HCT116 (cell line): ENCODE data around the gene PDHX. TPM values are rescaled to one million over a fixed set of nuclear protein-coding genes. Genes with fewer than 3 reads are reported as not detected.

ENCODE experiments used
- ATAC-seq: fragments of 200-7000 bp; cut with Tn5 transposase; 2 replicates; pipeline ENCODE4 v1.9.1; 2020; ENCODE audit warnings: mild to moderate bottlenecking, moderate library complexity
- Bru-seq: library from RNA; stranded (reverse); fragments of 400-500 nt; gene quantifications from one replicate; lab custom pipeline; 2021; lab: Mats Ljungman, UMichigan
- BruChase-seq, 2 experiments: library from RNA; stranded (reverse); fragments of 400-500 nt; gene quantifications; one replicate each; lab custom pipeline; 2021; lab: Mats Ljungman, UMichigan
- BruUV-seq: library from RNA; stranded (reverse); fragments of 400-500 nt; replicated peaks from 2 replicates; lab custom pipeline; 2021; lab: Mats Ljungman, UMichigan
- CTCF ChIA-PET: fragments of 300-600 bp; sonication (Branson Sonifier 250); formaldehyde crosslinking; loops from one replicate; lab custom pipeline; 2021; ENCODE audit warnings: antibody characterized with exemption; lab: Charles Lee
- POLR2A ChIA-PET: fragments of 300-600, 350-600 bp; sonication (Branson Sonifier 250); formaldehyde crosslinking; loops from one replicate; lab custom pipeline; 2021; ENCODE audit warnings: antibody characterized with exemption; lab: Charles Lee
- RAD21 ChIA-PET, 2 experiments: fragments of 300-600 bp; sonication (Branson Sonifier 250); formaldehyde crosslinking; loops; one replicate each; lab custom pipeline; 2023; ENCODE audit warnings: low total read pairs in 2 of 2; ENCODE audit not compliant: uncharacterized antibody in 2 of 2, unreplicated experiment in 2 of 2, low non-redundant PET in 1 of 2; lab: Charles Lee
- DNase-seq: peaks from one replicate; pipeline ENCODE4 v3.0.0-alpha.2; 2010; ENCODE audit warnings: low read depth, low spot score
- H2AFZ ChIP-seq: fragments of 200-600 bp; shearing (Covaris generic), sonication (generic); 2 replicates; pipeline ENCODE4 v1.6.1; 2017; ENCODE audit warnings: low read depth, mixed run types, mixed read lengths, antibody characterized with exemption, low read length; ENCODE audit not compliant: poor library complexity, severe bottlenecking
- H3K27ac ChIP-seq: 2 replicates; pipeline ENCODE4 v1.5.1; 2012; ENCODE audit warnings: low read depth, low read length
- H3K27me3 ChIP-seq: fragments of 200-600 bp; sonication (generic); 2 replicates; pipeline ENCODE4 v1.6.1; 2016; ENCODE audit warnings: mixed run types, low read length, mixed read lengths; ENCODE audit not compliant: insufficient read depth
- H3K36me3 ChIP-seq, 2 experiments: fragments of 200-500 bp in 1 of 2; fragments of 200-600 bp in 1 of 2; sonication (Bioruptor generic) in 1 of 2; sonication (generic) in 1 of 2; 2 replicates each; pipeline versions ENCODE4 v1.5.1 to v1.6.1; 2014 to 2016; ENCODE audit warnings: low read length in 2 of 2, inconsistent platforms in 1 of 2, mixed read lengths in 1 of 2, mixed run types in 1 of 2; ENCODE audit not compliant: insufficient read depth in 2 of 2, control insufficient read depth in 1 of 2
- H3K4me1 ChIP-seq, 2 experiments: fragments of 200-600 bp in 1 of 2; sonication (generic) in 1 of 2; 2 replicates each; pipeline versions ENCODE4 v1.5.1 to v1.6.1; 2012 to 2017; ENCODE audit warnings: low read length in 2 of 2, inconsistent platforms in 1 of 2, mild to moderate bottlenecking in 1 of 2, mixed read lengths in 1 of 2, mixed run types in 1 of 2, moderate library complexity in 1 of 2; ENCODE audit not compliant: insufficient read depth in 2 of 2, control insufficient read depth in 1 of 2
- H3K4me2 ChIP-seq: fragments of 200-600 bp; sonication (generic); 2 replicates; pipeline ENCODE4 v1.6.1; 2017; ENCODE audit warnings: mixed run types, low read length, mixed read lengths
- H3K4me3 ChIP-seq, 2 experiments: fragments of 200-600 bp in 1 of 2; sonication (generic) in 1 of 2; replicated peaks in 1 of 2; 2 replicates each; pipeline ENCODE4 v1.5.1; 2011 to 2016; ENCODE audit warnings: low read length in 2 of 2, control low read depth in 1 of 2, low read depth in 1 of 2, mild to moderate bottlenecking in 1 of 2, mixed read lengths in 1 of 2, mixed run types in 1 of 2
- H3K79me2 ChIP-seq: fragments of 200-600 bp; sonication (generic); 2 replicates; pipeline ENCODE4 v1.6.1; 2017; ENCODE audit warnings: mild to moderate bottlenecking, mixed run types, low read length, moderate library complexity, mixed read lengths; ENCODE audit not compliant: insufficient read depth
- H3K9ac ChIP-seq: fragments of 200-600 bp; sonication (generic); 2 replicates; pipeline ENCODE4 v1.6.1; 2016; ENCODE audit warnings: low read length, mixed read lengths
- H3K9me2 ChIP-seq: fragments of 200-600 bp; sonication (generic), shearing (Covaris generic); 2 replicates; pipeline ENCODE4 v1.6.1; 2017; ENCODE audit warnings: mixed run types, mild to moderate bottlenecking, moderate library complexity; ENCODE audit not compliant: insufficient read depth
- H3K9me3 ChIP-seq, 2 experiments: fragments of 200-500 bp in 1 of 2; fragments of 200-600 bp in 1 of 2; sonication (Bioruptor generic) in 1 of 2; sonication (generic) in 1 of 2; 2 replicates each; pipeline ENCODE4 v1.6.1; 2014 to 2017; ENCODE audit warnings: low read length in 2 of 2, mixed read lengths in 2 of 2, inconsistent platforms in 1 of 2, low read depth in 1 of 2, mild to moderate bottlenecking in 1 of 2, mixed run types in 1 of 2, moderate library complexity in 1 of 2; ENCODE audit not compliant: control insufficient read depth in 1 of 2, insufficient read depth in 1 of 2
- H4K20me1 ChIP-seq: fragments of 200-600 bp; sonication (generic), shearing (Covaris generic); 2 replicates; pipeline ENCODE4 v1.6.1; 2017; ENCODE audit warnings: mixed run types, mild to moderate bottlenecking, moderate library complexity; ENCODE audit not compliant: insufficient read depth
- ATF3 ChIP-seq: IDR thresholded peaks from 2 replicates; pipeline ENCODE4 v1.6.1; 2012
- CEBPB ChIP-seq: IDR thresholded peaks from 2 replicates; pipeline ENCODE4 v1.6.1; 2012; ENCODE audit warnings: low read depth
- EGR1 ChIP-seq: IDR thresholded peaks from 2 replicates; pipeline ENCODE4 v1.6.1; 2012; ENCODE audit warnings: low read depth
- ELF1 ChIP-seq: IDR thresholded peaks from 2 replicates; pipeline ENCODE4 v1.6.1; 2012; ENCODE audit warnings: low read depth, borderline replicate concordance
- EZH2phosphoT487 ChIP-seq: fragments of 200-600 bp; IDR thresholded peaks from 2 replicates; pipeline ENCODE4 v1.6.1; 2018; ENCODE audit warnings: antibody characterized with exemption, borderline replicate concordance
- JUND ChIP-seq: IDR thresholded peaks from 2 replicates; pipeline ENCODE4 v1.6.1; 2012
- POLR2A ChIP-seq: IDR thresholded peaks from 2 replicates; pipeline ENCODE4 v1.7.0; 2011; ENCODE audit warnings: borderline replicate concordance; ENCODE audit not compliant: insufficient read depth, insufficient read length; ENCODE audit errors: extremely low read depth
- POLR2AphosphoS5 ChIP-seq: IDR thresholded peaks from 2 replicates; pipeline ENCODE4 v1.6.1; 2011; ENCODE audit warnings: mild to moderate bottlenecking, low read depth, low read length, moderate library complexity
- RAD21 ChIP-seq: IDR thresholded peaks from 2 replicates; pipeline ENCODE4 v1.6.1; 2012; ENCODE audit warnings: low read depth, mild to moderate bottlenecking
- SIN3A ChIP-seq: IDR thresholded peaks from 2 replicates; pipeline ENCODE4 v1.6.1; 2012; ENCODE audit warnings: low read depth
- SP1 ChIP-seq: IDR thresholded peaks from 2 replicates; pipeline ENCODE4 v1.6.1; 2012; ENCODE audit warnings: low read depth
- SRF ChIP-seq: IDR thresholded peaks from 2 replicates; pipeline ENCODE4 v1.6.1; 2012; ENCODE audit warnings: low read depth
- TCF7L2 ChIP-seq: IDR thresholded peaks from 2 replicates; pipeline ENCODE4 v1.7.0; 2011; ENCODE audit warnings: borderline replicate concordance, inconsistent platforms; ENCODE audit not compliant: insufficient read depth, insufficient read length; ENCODE audit errors: extremely low read depth
- ZFX ChIP-seq: fragments of 450-650 bp; IDR thresholded peaks from 2 replicates; pipeline ENCODE4 v1.6.1; 2017
- ZNF274 ChIP-seq: fragments of 200-500 bp; sonication (Bioruptor generic); IDR thresholded peaks from 2 replicates; pipeline ENCODE4 v1.6.1; 2014; ENCODE audit warnings: mild to moderate bottlenecking, low read depth, low read length, inconsistent platforms
- intact Hi-C: fragments of 100-400 bp; cut with micrococcal nuclease; formaldehyde crosslinking; loops from 2 replicates; pipeline ENCODE4 v1.10.0; 2022
- long read RNA-seq: library from polyadenylated mRNA; unstranded; transcript quantifications from one replicate; pipeline ENCODE4 v2.0.0, GENCODE V29; 2021; ENCODE audit not compliant: unreplicated experiment
- polyA plus RNA-seq: library from polyadenylated mRNA; unstranded; fragments of >200 nt; gene quantifications from 2 replicates; pipeline ENCODE4 v1.2.1, GENCODE V29; 2012; ENCODE audit warnings: missing spikeins
- total RNA-seq: library from RNA; stranded (reverse); gene quantifications from one replicate; pipeline ENCODE4 v1.2.1, GENCODE V29; 2021; ENCODE audit not compliant: unreplicated experiment
- TF ChIP-seq, protein P1 (sequence below): IDR thresholded peaks from 2 replicates; pipeline ENCODE4 v1.6.1; 2012; ENCODE audit warnings: low read depth
- TF ChIP-seq, protein P2 (sequence below), 3 experiments: fragments of 200-600 bp in 1 of 3; sonication (generic) in 1 of 3; IDR thresholded peaks in 2 of 3; conservative IDR thresholded peaks in 1 of 3; 2 replicates each; pipeline ENCODE4 v1.5.1; 2012 to 2017; ENCODE audit warnings: low read depth in 2 of 3, low read length in 2 of 3, antibody characterized with exemption in 1 of 3, borderline replicate concordance in 1 of 3, control low read depth in 1 of 3, mild to moderate bottlenecking in 1 of 3, mixed read lengths in 1 of 3, mixed run types in 1 of 3, moderate library complexity in 1 of 3; ENCODE audit not compliant: insufficient read depth in 1 of 3

Gene PDHX
- total RNA-seq (36.6 TPM), Bru-seq, nascent RNA (percentile 81 among the genes with signal in this experiment), BruChase-seq, experiment 1, labeled RNA remaining after a 6-hour chase (percentile 66 among the genes with signal in this experiment), BruChase-seq, experiment 2, labeled RNA remaining after a 2-hour chase (percentile 69 among the genes with signal in this experiment)
- polyA plus RNA-seq, result 14.7 and 19.1 TPM in 2 replicates
- long read RNA-seq, transcript PDHX-201 (11 exons, 2,389 nt), result major isoform, 66 of 90 reads
- long read RNA-seq, partial matches to known transcripts, result 12 of 90 reads
- long read RNA-seq, other reads (novel, unspliced or antisense), result 9 of 90 reads

DNA sequence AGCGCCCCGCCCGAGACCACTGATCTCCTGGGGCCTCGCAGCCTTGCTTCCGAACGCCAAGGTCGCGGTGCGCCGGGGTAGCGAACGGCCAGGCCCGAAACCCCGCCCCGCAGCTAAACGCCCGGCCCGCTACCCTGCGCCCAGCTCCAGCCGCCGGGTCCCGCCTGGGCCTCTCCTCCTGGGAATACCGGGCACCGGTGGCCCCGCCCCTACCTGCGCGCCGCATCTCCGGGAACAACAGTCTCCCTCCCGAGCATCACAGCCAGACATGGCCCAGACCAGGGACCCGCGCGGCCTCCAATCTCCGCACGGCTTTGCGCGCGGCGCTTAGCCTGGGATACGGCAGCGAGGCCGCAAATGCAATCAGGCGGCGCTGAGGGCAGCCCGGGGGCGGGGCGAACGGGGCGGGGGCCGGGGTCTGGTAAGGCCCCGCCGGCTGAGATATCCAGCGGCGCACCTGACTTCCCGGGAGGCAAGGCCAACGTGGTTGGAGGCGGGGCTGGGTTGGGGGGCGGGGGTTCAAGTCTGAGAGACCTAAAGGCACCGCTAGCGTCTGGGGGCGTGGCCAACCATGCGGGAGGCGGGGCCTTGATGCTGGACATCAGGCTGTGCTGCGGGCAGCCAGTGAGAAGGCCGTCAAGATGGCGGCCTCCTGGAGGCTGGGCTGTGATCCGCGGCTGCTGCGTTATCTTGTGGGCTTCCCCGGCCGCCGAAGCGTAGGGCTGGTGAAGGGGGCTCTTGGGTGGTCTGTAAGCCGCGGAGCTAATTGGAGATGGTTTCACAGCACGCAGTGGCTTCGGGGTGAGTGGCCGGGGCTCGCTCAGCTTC is at the start of gene PDHX, which contains the start of gene APIP:
Gene PDHX (plus strand): TSS at position 604 of the 828 bp plus-strand sequence. CDS start 38 bp downstream, at position 642.
Gene APIP (minus strand): TSS at position 365 of the 828 bp plus-strand sequence. CDS start 95 bp downstream, at position 270.
- ChIA-PET POLR2A (interaction anchor here (1.1 kb wide), 1 partner anchor 9 kb away, joined by 3 read pairs; no protein-coding TSS in a partner anchor), RAD21 (interaction anchor here in 1 of 2 experiments (0.7 kb wide), 1 partner anchor 17 kb away, joined by 4 read pairs; no protein-coding TSS in a partner anchor), CTCF (interaction anchor here (0.7 to 2.7 kb wide), 3 partner anchors 11 to 330 kb away, joined by 4 to 7 read pairs (median 7); no protein-coding TSS in a partner anchor)
- H3K36me3 ChIP-seq, result peaks cover 3% of the 10 kb centered on the region in 2 experiments; a peak in 2 of 4 replicates
- no peaks in the 10 kb centered on the region for H3K9me2 ChIP-seq
- peak within 1 kb of the TSS; percentile 88 to 95 for H3K4me3 ChIP-seq
- H3K9me3 ChIP-seq, result peaks cover 0 to 5% of the 10 kb centered on the region in 2 experiments; a peak in 1 of 4 replicates
- DNase-seq, result peak; percentile 98
- peak within 1 kb of the TSS; percentile 93 for H3K9ac ChIP-seq
- no peaks in the 10 kb centered on the region for H4K20me1 ChIP-seq
- H3K79me2 ChIP-seq, result peaks cover 73% of the 10 kb centered on the region
- H3K4me1 ChIP-seq, result peaks cover 7 to 17% of the 10 kb centered on the region in 2 experiments
- H3K27ac ChIP-seq, result peak within 1 kb of the TSS; percentile 92
- H3K4me2 ChIP-seq, result peak within 1 kb of the TSS; percentile 98
- H3K27me3 ChIP-seq, result no peaks in the 10 kb centered on the region
- no peak within 1 kb of the TSS for H2AFZ ChIP-seq
- intact Hi-C loops, result no loop called here
- no TSS peak for BruUV-seq
- ATAC-seq, result peak; percentile 91
- TF ChIP-seq, protein P1, sequence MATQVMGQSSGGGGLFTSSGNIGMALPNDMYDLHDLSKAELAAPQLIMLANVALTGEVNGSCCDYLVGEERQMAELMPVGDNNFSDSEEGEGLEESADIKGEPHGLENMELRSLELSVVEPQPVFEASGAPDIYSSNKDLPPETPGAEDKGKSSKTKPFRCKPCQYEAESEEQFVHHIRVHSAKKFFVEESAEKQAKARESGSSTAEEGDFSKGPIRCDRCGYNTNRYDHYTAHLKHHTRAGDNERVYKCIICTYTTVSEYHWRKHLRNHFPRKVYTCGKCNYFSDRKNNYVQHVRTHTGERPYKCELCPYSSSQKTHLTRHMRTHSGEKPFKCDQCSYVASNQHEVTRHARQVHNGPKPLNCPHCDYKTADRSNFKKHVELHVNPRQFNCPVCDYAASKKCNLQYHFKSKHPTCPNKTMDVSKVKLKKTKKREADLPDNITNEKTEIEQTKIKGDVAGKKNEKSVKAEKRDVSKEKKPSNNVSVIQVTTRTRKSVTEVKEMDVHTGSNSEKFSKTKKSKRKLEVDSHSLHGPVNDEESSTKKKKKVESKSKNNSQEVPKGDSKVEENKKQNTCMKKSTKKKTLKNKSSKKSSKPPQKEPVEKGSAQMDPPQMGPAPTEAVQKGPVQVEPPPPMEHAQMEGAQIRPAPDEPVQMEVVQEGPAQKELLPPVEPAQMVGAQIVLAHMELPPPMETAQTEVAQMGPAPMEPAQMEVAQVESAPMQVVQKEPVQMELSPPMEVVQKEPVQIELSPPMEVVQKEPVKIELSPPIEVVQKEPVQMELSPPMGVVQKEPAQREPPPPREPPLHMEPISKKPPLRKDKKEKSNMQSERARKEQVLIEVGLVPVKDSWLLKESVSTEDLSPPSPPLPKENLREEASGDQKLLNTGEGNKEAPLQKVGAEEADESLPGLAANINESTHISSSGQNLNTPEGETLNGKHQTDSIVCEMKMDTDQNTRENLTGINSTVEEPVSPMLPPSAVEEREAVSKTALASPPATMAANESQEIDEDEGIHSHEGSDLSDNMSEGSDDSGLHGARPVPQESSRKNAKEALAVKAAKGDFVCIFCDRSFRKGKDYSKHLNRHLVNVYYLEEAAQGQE, result no peak
- TF ChIP-seq EGR1, result no peak
- no peak for TF ChIP-seq ELF1
- TF ChIP-seq, protein P2, sequence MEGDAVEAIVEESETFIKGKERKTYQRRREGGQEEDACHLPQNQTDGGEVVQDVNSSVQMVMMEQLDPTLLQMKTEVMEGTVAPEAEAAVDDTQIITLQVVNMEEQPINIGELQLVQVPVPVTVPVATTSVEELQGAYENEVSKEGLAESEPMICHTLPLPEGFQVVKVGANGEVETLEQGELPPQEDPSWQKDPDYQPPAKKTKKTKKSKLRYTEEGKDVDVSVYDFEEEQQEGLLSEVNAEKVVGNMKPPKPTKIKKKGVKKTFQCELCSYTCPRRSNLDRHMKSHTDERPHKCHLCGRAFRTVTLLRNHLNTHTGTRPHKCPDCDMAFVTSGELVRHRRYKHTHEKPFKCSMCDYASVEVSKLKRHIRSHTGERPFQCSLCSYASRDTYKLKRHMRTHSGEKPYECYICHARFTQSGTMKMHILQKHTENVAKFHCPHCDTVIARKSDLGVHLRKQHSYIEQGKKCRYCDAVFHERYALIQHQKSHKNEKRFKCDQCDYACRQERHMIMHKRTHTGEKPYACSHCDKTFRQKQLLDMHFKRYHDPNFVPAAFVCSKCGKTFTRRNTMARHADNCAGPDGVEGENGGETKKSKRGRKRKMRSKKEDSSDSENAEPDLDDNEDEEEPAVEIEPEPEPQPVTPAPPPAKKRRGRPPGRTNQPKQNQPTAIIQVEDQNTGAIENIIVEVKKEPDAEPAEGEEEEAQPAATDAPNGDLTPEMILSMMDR (IDR thresholded peaks at IDR 0.05 in 2 of 3, conservative IDR thresholded peaks at IDR 0.05 in 1 of 3; ENCODE audit: borderline replicate concordance in 1 of 3, insufficient read depth in 1 of 3, low read depth in 2 of 3, low read length in 2 of 3), result no peak
- no peak for TF ChIP-seq ATF3
- TF ChIP-seq POLR2AphosphoS5, result peak; percentile 95
- no peak for TF ChIP-seq RAD21
- TF ChIP-seq POLR2A, result peak; percentile 55
- no peak for TF ChIP-seq JUND
- peak; percentile 51 for TF ChIP-seq SP1
- TF ChIP-seq TCF7L2, result peak; percentile 87
- peak; percentile 75; the same call in 1 of the 2 replicates for TF ChIP-seq SIN3A
- TF ChIP-seq EZH2phosphoT487, result no peak
- TF ChIP-seq ZNF274, result no peak
- TF ChIP-seq ZFX, result peak; percentile 89
- TF ChIP-seq SRF, result no peak
- no peak for TF ChIP-seq CEBPB
